IMR-90 (cell line): ENCODE data around the gene ETV6. TPM values are rescaled to one million over a fixed set of nuclear protein-coding genes. Genes with fewer than 3 reads are reported as not detected.

ENCODE experiments used
- POLR2A ChIP-seq: IDR thresholded peaks from 2 replicates; pipeline ENCODE4 v1.6.1; 2012; ENCODE audit warnings: mild to moderate bottlenecking, low read depth, low read length
- polyA plus RNA-seq, 3 experiments: library from polyadenylated mRNA; depleted of rRNA; stranded (reverse); fragments of >200 nt; gene quantifications; 2 replicates each; pipeline ENCODE4 v1.2.3, GENCODE V29; 2012; ENCODE audit warnings: low replicate concordance in 1 of 3
- total RNA-seq: library from RNA; depleted of rRNA; stranded (reverse); fragments of >200 nt; gene quantifications from 2 replicates; pipeline ENCODE4 v1.2.3, GENCODE V29; 2012
- TF ChIP-seq, protein P1 (sequence below): fragments of 150-350 bp; IDR thresholded peaks from 2 replicates; pipeline ENCODE4 v1.6.1; 2016; ENCODE audit warnings: low read depth, mild to moderate bottlenecking, low read length, moderate library complexity, borderline replicate concordance

ETV6 gene
- total and polyA plus RNA-seq, 2 of the 4 experiments (the other 2 are of a cell fraction) = 8.4 to 9.9 TPM

DNA sequence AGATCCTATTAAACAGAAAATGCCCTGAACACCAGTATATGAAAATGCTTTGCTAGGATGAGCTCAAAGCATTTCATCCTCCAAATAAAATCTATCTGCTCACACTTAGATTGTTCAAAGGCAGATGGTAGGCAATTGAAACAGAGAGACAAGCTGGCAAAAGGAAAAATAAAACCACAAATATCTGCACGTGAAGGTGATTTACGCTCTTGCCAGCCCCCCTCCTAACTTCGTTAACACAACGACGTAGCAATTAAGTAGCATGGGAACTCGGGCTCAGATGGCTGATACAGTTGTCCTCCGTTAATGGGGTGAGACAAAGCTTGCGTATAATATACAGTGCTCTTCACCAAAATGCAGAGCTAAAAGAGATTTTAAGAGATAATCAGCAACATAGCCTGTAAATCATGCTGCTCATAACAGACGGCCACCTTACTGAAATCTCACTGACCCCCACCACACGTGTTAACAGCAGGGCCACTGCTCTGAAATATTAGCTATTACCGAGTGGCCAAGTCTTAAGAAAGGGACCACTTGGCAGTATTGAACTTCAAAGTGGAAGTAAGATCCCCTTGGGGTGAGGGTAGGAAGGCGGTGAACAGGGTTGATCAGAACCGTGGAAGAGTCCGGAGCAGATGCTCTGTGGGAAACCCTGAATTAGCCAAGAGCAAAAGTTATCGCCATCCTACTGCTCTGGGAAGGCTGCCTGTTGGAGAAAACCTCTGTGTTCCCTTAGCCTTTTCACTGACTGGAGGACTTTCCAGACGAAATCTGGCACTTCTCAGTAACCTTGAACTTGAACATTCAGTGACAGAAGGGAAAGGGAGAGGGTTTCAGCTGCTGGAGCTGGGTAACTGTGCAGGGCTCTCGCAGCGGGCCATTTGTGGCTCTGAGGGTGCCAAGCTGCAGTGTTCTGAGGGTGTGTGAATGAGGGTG is 23.1 kb downstream of the ETV6 start (continued):
- TF ChIP-seq, protein P1, sequence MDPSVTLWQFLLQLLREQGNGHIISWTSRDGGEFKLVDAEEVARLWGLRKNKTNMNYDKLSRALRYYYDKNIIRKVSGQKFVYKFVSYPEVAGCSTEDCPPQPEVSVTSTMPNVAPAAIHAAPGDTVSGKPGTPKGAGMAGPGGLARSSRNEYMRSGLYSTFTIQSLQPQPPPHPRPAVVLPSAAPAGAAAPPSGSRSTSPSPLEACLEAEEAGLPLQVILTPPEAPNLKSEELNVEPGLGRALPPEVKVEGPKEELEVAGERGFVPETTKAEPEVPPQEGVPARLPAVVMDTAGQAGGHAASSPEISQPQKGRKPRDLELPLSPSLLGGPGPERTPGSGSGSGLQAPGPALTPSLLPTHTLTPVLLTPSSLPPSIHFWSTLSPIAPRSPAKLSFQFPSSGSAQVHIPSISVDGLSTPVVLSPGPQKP = no peak
- no peak for TF ChIP-seq POLR2A
